NOMO-1 (cell line): ENCODE results near the gene VWA8.
"Not testable (repeated sequence)": the region's sequence is repeated elsewhere in the genome, so short reads cannot be mapped to it uniquely, and the experiment has no call there.

Experiments
- DNase-seq, 2 experiments: peaks; one replicate each; lab custom pipeline; 2025; ENCODE audit not compliant: unreplicated experiment in 2 of 2; lab: John Stamatoyannopoulos, UW

The VWA8 gene

DNA sequence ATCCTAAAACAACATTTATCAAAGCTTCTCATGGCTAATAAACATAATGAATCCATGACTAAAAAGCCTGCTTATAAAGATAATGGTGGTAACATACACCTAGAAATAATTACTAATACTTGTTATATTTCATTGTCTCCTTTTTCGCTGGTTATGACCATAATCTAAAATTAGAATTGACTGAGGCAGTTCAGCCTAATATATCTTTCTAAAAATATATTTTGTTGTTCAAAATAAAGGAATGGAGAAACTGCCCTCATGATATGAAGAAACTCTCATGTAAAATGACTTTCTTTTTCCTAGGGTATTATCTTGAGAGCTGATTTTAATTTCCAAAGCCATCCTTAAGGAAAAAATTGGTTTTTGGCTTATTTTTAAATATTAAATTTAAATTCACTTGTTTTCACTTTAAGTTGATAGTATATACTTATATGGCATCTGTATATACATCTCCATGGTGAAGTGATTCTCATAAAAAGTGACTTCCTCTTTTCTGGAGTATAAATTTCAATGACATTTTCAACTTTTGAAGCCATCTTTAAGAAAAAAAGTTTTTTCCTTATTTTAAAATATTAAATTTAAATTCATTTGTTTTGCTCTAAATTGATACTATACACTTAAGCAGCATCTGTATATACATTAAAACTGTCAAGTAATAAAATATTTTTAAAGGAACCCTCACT lies 204.6 kb downstream of the VWA8 start:
- DNase-seq: peak in 1 of 2 experiments; percentile 73

DNA sequence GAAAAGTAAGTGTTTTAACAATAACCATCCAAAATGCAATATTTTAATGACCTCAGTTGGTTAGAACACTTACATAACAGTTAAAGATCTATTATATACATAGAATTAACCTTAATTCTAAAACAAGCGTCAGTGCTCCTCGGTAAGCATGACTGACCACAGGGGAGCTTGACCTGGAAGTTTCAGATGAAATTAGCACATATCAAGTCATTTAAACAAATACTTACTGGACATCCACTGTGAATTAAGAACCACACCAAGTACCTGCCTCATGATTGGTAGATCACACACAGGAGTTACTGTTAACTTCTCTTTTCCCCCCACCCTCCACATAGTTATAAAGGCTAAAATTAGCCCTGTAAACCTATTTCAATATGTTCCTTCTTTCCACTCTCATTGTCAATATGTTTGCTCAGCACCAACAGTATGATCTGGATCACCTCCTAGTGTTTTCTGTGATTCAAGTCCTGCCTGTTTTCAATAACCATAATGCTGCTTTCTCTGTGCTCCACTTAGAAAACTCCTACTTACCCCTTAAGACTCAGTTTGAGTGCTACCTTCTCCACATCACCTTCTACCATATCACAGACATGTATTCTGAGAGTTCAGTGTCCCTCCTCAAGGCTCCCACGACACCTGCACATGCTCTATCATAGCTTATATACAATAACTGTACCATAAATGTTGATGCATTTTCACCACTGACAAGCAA lies 209.0 kb downstream of the VWA8 start:
- peak in 1 of 2 experiments; percentile 4 for DNase-seq

DNA sequence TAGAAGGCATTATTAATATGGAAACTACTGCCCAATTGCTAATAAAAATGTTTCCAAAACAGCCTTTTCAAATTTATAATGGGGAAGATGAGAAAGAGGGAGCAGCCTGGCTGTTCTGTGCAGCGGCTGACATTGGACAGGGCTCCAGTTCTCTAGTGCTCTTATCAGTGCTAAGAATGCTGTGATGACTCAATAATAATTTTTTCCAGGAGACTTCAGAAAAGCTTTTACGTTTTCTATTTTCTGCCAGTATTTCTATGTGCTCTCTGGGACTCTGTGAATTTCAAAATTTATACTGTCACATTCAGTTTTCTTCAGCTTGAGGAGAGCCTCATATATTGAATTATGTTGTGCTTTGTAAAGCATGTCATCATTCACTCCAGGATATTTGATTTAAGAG lies 209.6 kb downstream of the VWA8 start:
- no peak for DNase-seq

DNA sequence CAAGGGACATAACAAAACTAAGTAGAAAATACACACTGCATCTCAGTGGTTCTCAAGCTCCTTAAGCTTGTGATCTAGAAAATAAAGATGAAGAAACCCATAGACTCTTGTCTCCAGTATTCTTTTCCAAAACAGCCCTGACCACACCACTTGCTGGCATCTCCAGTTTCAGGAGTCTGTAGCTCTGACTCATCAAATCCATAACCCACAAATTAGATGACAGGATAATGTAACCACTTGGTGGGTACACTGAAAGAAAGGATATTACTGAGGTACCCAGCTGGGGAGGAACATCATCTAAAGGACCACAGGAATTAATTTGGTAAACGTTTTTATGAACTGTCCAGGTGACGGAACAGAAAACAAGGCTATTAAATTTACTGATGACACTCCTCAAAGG lies 214.7 kb downstream of the VWA8 start:
- no peak for DNase-seq

DNA sequence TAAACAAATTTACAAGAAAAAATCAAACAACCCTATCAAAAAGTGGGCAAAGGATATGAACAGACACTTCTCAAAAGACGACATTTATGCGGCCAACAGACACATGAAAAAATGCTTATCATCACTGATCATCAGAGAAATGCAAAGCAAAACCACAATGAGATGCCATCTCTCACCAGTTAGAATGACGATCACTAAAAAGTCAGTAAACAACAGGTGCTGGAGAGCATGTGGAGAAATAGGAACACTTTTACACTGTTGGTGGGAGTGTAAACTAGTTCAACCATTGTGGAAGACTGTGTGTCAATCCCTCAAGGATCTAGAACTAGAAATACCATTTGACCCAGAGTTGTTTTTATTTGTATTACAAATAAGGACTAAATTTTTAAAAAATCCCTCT lies 215.4 kb downstream of the VWA8 start:
- DNase-seq: not testable (repeated sequence)

DNA sequence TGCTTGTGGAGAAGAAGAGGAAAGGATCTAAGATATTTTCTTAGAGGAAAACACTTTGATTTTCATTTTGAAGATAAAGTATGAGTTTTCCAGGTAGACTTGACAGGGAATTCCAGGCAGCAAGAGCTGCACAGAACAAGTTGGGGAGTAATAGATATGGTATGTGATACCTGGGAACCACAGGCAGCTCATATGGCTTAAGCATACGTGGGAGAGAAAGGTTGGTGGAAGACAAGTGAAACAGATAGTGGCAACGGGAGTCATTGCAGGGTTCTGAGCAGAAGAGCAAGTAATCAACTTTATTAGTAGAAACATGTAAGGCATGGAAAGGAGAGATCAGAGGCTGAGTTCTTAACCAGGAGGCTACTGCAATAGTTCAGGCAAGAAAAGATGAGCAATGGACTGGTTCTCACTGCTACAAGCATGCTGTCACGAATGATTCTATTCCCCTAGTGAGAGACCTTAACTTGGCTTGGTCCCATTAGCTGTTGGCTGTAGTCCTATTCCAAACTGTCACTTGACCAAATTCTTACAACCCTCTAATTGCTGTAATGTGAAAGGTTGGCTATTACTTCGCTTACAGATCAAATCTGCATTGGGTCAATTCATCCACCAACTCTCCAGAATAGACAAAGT lies 217.9 kb downstream of the VWA8 start:
- DNase-seq: no peak

DNA sequence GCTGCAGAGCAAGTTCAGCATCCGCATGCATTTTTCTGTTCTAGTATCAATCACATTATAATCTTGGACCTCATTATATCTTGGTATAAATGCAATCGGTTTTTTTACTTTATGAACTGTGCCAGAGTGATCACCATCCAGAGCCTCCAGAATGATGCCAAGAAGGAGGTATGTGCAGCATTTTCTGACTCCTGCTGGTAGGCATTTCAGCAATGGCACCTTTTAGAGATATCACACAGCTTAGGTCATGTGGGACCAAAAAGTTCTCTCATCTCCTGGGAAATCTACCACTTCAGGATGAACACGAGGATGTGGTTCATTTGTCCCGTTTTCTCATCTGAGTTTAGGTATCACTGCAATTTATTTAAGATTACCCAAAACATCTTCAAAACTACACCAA lies 220.4 kb downstream of the VWA8 start:
- no peak for DNase-seq

DNA sequence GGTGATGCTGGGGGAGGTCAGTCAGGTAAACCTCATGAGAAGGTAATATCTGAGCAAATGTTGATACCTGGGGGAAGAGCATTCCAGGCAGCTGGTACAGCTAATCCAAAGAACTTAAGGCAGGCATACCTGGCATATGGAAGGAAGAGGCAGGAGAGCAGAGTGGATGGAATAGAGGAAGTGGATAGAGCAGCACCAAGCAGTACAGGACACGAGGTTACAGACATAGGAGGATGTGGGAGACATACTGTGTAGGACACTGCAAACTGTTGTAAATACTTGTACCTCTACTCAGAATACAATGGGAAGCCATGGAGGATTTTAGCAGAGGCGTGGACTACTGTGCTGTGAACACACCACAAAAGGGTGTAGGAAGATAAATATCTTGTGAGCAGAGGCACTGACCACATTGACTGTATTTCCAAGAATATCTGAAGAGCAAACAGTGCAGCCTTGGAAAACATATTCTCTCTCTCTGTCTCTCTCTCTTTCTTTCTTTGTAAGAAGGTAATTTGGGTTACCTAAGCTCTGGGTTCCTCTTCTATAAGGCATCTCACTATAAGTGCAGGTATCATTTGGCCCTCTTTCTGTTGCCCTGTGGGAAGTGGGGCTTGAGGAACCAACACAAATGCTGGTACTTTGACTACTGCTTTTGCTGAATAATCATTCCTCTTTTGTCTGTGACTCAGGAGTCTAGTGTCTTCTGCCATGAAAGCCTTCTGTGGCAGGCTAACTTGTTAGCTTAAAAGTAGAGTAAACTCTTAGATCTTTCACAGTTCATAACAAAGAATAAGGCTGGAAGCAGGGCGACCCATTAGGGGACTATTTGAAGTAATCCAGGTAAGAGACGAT lies 238.0 kb downstream of the VWA8 start:
- no peak for DNase-seq

DNA sequence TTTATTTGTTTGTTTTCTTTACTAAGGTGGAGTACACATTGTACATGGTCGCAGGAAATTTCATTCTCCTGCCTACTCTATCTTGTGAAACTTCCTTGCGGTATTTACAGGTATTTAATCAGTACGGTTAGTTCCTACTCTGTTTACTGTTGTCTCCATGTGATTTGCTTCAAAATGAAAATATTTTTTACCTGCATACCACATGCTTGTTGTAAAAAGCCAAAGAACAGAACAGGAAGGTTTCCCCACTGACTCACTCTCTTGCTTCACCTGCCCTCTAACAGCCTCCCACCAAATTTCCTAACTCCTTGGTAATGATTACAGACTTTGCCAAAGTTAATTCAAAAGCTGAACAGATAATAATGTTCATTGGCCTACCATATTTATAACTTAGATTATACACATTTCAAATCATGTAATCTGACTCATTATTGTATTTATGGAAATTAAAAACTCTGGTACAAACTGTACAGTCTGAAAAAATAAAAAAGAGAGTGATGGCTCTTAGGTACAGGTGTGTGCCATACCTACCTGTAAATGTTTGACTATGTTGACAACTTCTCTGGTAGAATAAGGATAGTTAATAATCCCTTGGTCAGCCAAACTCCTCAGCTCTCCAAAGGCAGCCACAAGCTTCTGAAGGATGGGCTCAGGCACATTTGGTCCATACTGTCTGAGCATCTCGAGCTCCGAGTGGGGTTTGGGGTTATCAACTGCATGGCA lies 239.9 kb downstream of the VWA8 start:
- no peak for DNase-seq

DNA sequence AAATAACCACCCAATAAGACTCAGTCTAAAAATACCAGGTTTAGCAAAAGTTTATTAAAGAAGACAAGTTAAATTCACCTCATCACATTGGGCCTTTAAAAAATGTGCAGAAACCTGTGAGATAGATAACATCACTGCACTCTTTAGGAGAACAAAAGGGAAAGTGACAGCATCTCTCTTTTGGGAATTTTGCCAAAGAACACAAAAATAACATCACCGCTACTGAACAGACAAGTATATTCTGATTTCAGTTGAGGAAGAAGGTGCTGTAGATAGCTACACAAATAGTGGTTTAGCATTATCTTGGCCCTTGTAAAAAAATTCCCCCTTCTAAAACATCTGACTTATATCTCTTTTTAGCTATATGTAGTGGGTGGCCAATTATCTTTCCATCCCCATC lies 244.7 kb downstream of the VWA8 start:
- no peak for DNase-seq

DNA sequence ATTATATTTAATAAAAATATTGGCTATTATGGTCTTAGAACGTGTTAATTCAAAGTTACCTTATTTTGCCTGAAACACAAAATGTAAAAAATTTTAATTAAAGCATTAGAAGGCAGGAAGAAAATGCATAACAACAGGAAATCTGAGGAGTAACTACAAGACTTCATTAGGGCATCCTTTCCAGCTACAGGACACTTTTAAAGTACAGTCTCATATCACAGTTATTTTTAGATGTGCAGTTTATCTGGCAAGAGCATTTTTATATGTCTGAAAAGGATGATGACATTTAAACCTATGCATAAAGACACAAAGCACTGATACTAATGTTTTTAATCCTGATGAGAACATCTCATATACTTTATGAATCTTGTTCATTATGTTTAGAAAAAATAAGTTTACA lies 247.5 kb downstream of the VWA8 start:
- DNase-seq: no peak

DNA sequence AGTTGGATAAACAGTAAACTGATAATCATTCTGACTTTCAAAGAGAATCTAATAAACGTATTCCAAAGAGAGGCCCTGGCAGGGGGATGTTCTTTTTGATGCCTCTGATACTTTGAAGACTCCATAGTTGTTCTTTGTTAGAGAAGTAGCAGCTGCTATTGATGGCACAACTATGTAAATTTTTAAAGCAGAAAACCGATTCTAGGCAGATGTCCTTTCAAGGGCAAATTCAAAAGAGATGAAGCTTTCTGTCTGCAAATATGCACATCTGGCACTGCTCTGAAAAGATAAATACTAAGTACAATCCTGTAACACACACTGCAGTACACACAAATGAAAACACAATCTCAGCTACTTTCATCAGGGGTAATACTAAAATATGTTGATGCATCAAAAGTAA lies 250.1 kb downstream of the VWA8 start:
- DNase-seq: no peak

DNA sequence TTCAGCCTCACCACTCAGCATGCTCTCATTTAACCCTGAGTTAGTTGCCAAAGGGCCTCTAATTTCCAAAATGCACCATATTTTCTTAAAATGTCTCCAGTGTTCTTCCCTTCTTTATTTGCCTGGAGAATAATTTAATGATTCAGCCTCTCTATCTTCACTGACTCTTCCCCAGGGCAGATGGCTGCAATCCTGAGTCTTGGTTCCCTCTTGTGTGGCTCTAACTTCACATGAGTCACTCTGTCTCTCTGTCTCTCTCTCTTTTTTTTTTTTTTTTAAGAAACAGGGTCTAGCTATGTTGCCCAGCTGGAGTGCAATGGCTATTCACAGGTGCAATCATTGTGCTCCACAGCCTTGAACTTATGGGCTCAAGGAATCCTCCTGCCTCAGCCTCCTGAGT lies 251.4 kb downstream of the VWA8 start:
- DNase-seq: no peak

DNA sequence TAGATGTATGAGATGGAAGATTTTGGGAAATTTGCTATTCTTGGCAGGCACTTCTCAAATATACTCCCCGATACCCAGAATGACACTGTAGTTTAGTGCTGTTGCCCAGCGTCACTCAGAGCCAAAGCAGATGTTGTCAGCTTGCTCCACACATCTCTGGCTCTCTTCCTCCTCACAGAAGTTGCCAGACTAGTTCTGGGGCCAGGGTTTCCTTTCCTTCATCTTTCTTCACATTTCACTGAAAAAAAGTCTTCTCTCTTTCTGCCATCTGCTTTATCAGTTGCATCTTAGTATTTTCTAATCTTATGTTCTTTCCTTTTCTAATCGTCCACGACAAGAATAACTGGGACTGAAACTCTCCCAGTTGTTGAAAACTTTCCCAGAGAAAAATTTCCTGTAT lies 252.2 kb downstream of the VWA8 start:
- no peak for DNase-seq

DNA sequence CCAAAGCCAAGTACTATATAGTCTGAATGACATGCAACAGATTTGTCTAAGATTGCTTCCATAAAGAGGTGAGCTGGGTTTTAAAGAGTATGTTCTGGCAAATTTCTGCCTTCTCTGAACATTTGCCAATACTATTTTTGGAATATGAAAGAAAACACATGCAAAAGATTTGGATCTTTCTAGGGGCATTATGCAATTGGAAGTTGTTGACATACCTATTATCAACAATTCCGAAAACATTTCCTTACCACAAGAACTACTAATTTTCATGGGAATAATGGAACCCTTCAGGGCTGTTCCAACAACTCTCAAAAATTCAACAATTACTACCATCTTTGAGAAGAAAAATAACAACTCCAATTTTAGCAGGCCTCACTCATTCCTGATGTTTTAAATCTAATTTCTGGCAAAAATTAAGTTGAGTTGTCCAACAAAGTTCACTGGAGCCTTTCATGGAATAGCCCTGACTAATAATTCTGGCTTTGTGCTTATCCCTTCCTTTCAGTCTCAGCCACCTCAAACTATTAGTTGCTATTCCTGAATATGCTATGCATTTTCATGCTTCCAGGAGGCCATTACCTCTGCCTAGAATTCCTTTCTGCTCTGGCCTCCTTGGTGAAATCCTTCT lies 253.6 kb downstream of the VWA8 start:
- no peak for DNase-seq

DNA sequence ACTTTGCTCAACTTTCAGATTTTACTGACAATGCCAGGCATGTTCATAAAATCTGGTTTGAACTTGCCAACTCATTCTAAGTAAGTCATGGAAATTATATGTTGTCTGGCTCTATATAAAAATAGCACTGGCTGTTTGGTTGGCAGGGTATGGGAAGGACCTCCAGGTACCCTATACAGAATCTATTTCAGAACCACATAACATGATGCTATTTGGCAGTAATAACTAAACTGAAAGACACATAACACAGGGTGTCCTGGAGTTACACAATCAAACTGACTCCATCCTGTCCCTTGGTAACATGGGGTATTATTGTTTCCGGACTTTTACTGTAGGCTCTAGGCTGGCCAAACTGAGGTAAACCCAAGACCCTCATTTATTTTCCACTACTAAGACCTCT lies 254.8 kb downstream of the VWA8 start:
- peak; percentile 15 to 55 for DNase-seq

DNA sequence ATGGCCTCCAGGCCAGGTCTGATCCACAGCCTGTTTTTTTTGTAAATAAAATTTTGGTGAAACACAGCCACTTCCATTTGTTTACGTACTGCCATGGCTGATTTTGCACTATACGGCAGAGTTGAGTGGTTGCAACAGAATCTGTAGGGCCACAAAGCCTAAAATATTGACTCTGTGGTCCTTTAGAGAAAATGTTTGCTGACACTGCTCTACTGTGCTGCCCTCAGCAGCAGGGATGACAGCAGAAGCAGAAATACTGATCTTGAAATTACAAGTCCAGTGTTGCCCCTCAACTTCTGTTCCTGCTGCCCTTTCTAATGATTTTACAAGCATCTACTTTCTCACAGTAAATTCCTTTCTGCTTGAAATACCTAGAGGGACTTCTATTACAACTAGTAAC lies 258.4 kb downstream of the VWA8 start:
- DNase-seq: peak in 1 of 2 experiments; percentile 56

DNA sequence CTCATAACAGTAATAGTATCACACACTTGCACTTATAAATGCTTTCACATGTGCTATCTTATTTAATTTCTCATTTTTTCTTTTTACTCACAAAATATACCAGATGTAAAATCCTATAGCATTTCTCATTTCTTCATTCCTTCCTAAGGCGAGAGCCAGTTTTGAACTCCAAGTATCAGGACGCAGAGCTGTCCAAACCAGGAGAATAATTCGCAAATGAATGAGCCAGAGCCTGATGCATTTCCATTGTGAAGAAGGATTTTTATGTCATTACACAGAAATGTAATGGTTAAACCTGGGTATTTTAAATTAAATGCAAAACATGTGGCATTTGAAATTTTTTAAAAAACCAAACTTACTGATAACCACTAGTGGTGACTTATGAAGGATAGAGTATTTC lies 259.2 kb downstream of the VWA8 start:
- no peak for DNase-seq

DNA sequence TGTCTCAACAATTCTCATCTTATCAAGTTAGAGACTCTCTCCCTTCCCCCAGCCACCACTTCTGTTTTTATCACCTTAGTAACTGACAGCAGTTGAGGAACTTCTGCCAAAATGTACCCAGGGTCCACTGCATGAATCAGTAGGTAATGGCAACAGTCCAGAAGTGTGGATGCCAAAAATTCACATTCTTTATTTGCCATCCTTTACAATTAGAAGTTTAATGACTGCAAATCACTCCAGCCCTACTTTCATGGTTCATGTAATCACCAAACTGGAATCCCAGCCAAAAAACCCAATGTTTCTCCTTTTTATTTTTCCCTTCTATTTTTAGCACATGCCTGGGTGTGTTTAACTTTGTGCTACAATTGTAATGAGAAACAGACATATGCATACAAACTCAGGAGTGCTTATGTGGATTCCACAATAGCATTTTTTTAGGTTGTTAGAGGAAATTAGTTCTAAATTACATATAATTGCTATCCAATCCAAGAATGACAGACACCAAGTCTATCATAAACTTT lies 260.1 kb downstream of the VWA8 start:
- peak; percentile 57 to 69 for DNase-seq

DNA sequence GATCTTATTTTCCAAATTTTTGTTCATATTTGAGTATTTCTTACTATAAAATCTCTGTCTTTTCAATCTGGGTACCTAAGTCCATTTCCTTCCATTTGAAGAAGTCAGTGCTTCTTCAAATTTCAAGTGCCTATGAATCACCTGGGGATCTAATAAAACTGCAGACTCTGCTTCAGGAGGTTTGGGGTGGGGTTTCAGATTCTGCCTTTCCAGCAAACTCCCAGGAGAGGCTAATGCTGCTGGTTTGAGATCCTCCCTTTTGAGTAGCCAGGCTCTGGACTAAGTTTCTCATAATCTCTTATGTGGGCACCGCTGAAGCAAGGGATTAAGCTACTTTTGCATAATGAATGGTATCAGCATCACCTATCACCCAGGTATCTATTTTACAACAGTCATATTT lies 261.1 kb downstream of the VWA8 start:
- DNase-seq: no peak
